Hematopoietic multipotent progenitor cell treated with erythropoietin and hydrocortisone succinate and interleukin-3 and kit ligand, for 17 days (in vitro differentiated cells): ENCODE measurements around the gene ADIRF.
"Not testable (repeated sequence)": the region's sequence is repeated elsewhere in the genome, so short reads cannot be mapped to it uniquely, and the experiment has no call there.

Experiments
- DNase-seq: peaks from one replicate; pipeline ENCODE4 v3.0.0-alpha.2; 2015; ENCODE audit warnings: low spot score

Gene ADIRF

DNA sequence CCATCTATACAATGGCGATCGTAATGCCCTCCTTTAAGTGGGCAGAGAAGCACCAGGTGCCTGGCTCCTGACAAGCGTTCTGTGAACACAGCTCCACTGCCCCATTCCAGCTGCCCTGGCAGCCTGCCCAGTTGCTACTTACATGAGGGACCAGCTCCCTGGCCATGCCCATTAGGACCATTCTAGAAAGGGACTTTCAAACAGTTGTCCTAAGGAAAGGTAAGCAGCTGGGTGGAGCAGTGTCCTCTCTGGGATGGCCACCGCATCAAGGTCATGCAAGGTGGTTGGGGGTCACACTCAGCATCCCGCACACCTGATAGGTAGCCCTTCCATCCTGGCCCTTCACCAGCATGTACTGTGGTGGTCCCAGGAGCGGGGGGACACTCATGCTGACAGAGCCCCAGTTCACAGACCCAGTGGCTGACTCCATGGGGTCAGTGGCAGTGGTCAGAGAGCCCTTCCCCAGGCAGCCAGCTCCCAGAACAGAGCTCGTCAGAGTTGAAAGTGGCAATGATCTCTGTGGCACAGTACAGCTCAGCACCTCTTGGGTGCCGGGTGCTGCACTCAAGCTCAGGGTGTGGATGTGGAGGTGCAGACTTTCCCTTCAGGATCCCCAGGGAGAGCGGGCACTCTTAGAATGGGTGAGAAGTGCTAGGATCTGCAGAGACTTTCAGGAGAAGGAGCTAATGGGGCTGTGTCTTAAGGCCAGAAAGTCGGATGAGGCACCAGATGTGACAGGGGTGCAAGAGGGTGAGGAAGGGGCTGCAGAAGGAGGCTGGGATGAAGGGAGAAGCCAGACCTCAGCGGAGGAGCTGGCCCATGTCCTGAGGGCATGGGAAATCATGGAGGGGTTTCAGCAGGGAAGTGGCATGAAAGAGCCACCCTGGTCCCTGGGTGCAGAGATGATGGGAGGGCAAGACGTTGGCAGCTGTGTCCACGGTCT is 21.8 kb upstream of the ADIRF start:
- DNase-seq = no peak

DNA sequence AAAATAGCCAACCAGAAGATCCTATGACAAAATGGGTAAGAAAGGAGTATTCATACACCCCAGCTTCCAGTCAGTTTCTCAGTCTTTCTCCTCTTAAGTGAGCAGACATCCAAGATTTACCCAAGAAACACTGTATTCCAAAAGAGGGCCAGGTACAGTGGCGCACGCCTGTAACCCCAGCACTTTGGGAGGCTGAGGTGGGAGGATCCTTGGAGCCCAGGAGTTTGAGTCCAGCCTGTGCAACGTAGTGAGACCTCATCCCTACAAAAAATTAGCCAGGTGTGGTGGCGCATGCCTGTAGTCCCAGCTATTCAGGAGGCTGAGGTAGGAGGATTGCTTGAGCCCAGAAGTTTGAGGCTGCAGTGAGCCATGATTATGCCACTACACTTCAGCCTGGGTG is 20.5 kb upstream of the ADIRF start:
- DNase-seq = not testable (repeated sequence)

GRCh38 chr10:86950349-86950748 is 17.9 kb upstream of the ADIRF start:
- no peak for DNase-seq

DNA sequence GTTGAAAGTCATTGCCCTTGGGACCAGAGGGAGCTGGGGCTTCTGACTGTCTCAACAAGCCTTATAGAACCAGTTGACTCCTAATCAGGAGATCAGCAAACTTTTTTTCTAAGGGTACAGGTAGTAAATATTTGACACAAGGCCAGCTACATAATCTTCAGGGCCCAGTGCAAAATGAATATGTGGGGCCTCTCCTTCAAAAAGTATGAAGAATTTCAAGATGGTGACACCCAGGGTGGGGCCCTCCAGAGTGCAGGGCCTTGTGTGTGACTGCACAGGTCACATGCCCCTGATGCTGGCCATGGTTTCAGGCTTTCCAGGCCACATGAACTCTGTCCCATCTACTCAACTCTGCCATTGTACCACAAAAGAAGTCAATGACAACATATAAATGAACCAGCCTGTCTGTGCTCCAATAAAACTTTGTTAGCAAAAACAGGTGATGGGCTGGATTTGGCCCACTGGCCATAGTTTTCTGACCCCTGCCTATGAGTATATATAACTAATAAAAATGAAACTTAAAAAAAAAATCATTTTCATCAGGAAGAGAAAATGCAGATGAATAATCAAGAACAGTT is 17.0 kb upstream of the ADIRF start:
- DNase-seq = no peak

GRCh38 chr10:86952106-86952505 is 16.2 kb upstream of the ADIRF start:
- DNase-seq = no peak

GRCh38 chr10:86952697-86953096 is 15.6 kb upstream of the ADIRF start:
- DNase-seq = not testable (repeated sequence)

- DNase-seq = no peak
These were observed 14.3 kb upstream of the ADIRF start for GRCh38 chr10:86953747-86954680.

- DNase-seq = no peak
These were observed 13.4 kb upstream of the ADIRF start for GRCh38 chr10:86954681-86955500.

GRCh38 chr10:86955501-86956194 is 12.6 kb upstream of the ADIRF start:
- DNase-seq = no peak

- DNase-seq = no peak
These were observed 12.0 kb upstream of the ADIRF start for GRCh38 chr10:86956195-86956847.

GRCh38 chr10:86956848-86957448 is 11.3 kb upstream of the ADIRF start:
- no peak for DNase-seq

- DNase-seq = no peak
These were observed 10.7 kb upstream of the ADIRF start, which contains the start of gene MMRN2 for GRCh38 chr10:86957471-86958115. Gene MMRN2, minus strand, starts transcription at chr10:86957615. Its CDS starts 74 bp downstream, at chr10:86957541.

DNA sequence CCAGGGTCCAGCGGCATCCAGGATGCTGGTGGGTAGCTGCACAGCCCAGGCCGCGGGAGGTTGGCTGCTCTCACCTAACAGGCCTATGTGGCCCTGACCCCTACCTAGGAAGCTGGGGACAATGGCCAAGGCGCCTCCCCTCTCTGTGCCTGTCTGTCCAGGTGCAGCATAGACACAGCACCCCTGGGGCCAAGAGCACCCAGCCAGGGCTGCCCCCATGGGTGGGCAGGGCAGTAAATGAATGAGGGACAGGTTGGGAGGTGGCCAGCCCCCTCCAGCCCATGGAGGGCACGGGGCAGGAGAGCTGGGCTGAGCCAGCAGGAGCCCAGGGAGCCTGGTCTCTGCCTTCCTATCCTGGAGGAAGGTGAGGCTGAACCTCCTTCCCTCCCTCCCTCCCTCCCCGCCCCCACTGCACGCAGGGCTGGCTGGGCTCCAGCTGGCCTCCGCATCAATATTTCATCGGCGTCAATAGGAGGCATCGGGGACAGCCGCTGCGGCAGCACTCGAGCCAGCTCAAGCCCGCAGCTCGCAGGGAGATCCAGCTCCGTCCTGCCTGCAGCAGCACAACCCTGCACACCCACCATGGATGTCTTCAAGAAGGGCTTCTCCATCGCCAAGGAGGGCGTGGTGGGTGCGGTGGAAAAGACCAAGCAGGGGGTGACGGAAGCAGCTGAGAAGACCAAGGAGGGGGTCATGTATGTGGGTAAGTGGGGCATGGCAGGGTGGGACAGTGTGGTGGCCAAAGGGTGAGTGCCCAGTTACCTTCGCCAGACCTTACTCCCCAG is 10.0 kb upstream of the ADIRF start, which contains the start of gene SNCG:
SNCG (plus strand) TSS at position 484 of the 785 bp plus-strand sequence; CDS start at position 583, 99 bp downstream.
- no peak for DNase-seq

DNA sequence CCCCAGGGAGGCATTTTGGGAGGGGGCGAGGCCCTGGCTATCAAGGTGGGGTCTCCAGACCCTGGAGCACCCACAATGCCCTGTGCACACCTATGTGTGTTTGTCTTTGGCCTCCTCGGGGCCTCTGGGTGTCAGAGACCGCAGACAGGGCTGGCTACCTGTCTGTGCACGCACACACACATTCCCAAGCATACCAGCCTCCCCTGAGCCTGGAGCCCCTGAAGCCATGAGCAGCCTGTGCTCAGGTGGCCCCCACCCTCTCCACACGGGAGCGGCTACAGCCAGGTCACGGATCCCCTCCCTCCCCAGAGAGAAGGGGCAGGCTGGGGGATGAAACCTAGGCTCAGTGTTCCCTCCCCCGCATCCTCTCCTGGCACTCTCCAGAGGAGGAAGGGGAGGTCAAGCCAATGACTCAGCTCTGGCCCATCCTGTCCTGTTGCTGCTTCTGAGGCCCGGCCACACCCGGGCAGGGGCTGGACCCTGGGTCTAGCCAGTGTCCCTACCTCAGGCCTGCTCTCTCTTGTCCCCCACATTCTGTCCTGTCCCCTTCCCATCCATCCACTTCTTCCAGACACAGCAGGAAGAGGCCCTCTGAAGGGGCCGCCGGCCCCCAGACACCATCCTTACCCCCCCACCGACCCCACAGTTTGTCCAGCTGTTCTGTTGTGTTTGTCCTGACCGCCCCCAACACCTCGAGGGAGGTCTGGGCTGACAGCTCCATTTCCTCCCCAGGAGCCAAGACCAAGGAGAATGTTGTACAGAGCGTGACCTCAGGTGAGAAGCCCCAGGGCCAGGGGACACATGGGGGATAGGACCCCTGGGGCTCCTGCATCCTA is 9.2 kb upstream of the ADIRF start:
- no peak for DNase-seq

DNA sequence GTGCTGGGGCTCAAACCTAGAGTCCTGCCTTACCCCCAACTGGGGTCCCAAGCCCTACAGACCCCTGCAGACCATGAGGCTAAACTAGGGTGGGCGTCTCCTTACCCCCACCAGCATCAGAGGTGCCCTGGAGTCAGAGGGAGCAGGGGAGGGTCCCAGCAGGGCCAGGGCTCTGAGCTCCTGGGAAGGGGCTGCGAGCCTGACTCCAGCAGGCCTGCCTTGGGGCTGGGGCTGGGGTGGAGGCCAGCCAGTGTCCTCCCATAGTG is 8.6 kb upstream of the ADIRF start:
- no peak for DNase-seq

DNA sequence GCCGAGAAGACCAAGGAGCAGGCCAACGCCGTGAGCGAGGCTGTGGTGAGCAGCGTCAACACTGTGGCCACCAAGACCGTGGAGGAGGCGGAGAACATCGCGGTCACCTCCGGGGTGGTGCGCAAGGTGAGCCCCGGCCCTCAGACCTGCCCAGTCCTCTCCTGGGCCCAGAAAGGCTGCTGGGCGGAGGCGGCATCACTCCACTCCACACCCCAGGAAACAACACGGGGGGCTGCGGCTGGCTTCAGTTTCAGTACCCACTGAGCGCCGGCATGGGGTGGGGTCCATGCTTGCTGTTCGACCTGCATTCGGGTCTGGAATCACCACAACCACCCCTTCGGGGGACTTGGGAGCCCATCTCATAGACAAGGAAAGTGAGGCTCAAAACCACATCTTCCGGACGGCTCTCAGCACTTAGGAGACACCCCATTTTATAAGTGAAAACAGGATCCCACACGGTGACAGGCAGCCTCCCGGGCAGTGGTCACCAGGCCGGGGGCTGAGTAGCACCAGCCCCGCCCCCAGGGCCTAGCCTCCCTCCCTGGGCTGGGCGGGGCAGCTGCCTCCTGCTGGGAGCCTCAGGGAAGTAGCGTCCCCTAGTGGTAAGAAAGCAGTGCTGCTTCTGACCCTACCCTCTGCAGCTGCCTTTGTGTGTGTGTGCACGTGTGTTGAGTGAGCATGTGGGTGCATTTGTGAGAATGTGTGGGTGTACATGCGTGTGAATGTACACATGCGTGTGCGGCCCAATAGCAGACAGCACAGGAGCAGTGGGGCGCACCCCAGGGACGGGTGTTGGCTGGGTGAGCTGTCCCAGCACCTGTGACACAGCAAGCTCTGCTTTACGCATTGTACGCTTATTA is 8.0 kb upstream of the ADIRF start:
- DNase-seq = peak; percentile 34
